K562 treated with DMSO at 1 percent for 48 hours (cell line): ENCODE measurements around the gene GTF3C4. TPM values are rescaled to one million over a fixed set of nuclear protein-coding genes. Genes with fewer than 3 reads are reported as not detected.

Experiments
- total RNA-seq: library from RNA; unstranded; fragments of 300-600 nt; gene quantifications from 2 replicates; pipeline ENCODE4 v1.2.3, GENCODE V29; 2022; ENCODE audit warnings: low replicate concordance; ENCODE audit errors: extremely low read depth

GTF3C4 gene, protein sequence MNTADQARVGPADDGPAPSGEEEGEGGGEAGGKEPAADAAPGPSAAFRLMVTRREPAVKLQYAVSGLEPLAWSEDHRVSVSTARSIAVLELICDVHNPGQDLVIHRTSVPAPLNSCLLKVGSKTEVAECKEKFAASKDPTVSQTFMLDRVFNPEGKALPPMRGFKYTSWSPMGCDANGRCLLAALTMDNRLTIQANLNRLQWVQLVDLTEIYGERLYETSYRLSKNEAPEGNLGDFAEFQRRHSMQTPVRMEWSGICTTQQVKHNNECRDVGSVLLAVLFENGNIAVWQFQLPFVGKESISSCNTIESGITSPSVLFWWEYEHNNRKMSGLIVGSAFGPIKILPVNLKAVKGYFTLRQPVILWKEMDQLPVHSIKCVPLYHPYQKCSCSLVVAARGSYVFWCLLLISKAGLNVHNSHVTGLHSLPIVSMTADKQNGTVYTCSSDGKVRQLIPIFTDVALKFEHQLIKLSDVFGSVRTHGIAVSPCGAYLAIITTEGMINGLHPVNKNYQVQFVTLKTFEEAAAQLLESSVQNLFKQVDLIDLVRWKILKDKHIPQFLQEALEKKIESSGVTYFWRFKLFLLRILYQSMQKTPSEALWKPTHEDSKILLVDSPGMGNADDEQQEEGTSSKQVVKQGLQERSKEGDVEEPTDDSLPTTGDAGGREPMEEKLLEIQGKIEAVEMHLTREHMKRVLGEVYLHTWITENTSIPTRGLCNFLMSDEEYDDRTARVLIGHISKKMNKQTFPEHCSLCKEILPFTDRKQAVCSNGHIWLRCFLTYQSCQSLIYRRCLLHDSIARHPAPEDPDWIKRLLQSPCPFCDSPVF
- total RNA-seq = not detected in 2 replicates

DNA sequence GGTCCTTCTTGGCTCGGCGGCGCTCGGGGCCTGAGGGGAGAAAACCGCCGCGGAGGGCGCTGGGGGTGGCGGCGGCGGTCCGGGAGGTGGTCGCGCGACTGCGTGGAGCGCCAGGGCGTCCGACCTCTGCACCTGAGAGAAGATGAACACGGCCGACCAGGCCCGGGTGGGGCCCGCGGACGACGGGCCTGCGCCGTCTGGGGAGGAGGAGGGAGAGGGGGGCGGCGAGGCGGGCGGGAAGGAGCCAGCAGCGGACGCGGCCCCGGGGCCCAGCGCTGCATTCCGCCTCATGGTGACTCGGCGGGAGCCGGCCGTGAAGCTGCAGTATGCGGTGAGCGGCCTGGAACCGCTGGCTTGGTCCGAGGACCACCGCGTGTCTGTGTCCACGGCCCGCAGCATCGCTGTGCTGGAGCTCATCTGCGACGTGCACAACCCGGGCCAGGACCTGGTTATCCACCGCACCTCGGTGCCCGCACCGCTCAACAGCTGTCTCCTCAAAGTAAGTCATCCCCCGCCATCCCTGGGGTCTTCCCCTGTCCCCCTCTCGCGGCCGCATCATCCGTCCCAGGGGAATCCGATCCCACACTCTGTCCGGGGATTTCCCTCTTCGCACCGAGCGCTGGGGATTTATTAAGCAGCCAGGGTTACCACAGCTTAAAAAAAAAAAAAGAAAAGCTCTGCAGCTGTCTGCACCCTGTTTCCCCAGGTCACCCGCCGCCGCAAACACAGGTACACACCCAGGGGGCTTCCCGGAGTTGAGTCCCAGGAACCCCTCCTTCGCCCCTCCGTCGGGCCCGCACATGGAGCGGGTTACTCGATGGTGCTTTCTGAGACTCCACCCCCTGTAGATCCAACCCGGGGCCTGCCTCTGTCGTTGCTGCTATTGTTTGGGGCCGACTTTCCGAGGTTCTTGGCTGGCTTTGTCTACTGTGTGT lies at the start of gene GTF3C4:
GTF3C4 (plus strand) TSS at position 8 of the 935 bp plus-strand sequence; CDS start at position 143, 135 bp downstream.

DNA sequence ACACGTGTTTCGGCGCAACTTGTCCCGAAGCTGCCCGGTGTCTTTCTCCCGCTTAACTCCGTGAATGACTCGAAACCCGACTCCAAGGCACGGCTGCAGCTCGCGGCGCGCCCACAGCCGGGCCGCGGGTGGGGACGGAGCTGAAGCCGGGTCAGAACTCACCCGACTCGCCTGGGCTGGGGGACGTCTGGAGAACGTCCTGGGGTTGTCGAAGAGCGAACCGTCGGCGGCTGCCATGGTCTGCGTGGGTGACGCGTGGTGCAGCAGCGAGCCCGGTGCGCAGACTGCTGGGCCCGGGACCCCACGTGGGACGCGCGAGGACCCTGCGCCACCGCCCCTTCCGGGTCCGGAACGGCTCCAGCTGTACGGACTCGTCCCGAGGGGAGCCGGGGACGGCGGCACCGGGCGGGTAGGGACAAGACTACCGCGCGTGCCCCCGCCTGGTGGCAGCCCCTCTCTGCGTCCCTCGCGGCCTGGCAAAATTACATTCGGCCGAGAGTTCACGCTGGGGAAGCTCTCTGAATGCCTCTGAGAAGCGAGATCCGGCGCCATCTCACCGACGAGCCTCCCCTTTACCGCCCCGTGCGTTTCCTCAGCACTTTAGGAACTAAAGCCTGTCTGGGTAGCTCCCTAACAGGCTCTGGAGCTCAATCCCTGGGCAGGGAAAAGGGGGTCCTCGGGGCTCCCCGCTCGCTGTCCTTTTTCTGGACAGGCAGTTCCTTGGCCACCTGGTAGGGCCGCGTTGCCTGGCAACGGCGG lies 387 bp upstream of the GTF3C4 start, which contains the start of gene DDX31:
DDX31 (minus strand) TSS at position 286 of the 759 bp plus-strand sequence; CDS start at position 237, 49 bp downstream.

Other genes with a start within 250 kb of the GTF3C4 start
- gene BARHL1, start 87.9 kb upstream of the GTF3C4 start, total RNA-seq = not detected in 2 replicates
- not detected in 2 replicates for gene DDX31, start 481 bp upstream of the GTF3C4 start, total RNA-seq
- gene AK8, start 207.8 kb downstream of the GTF3C4 start, total RNA-seq = not detected in 2 replicates
- gene SPACA9, start 208.4 kb downstream of the GTF3C4 start, total RNA-seq = not detected in 2 replicates